ENCODE results near the gene SYPL1. TPM values are rescaled to one million over a fixed set of nuclear protein-coding genes. Genes with fewer than 3 reads are reported as not detected.

Gene SYPL1
- polyA plus RNA-seq, 1 of the 3 experiments (the other 2 are of a cell fraction), result 72.4 TPM

- H3K27ac ChIP-seq (ENCODE audit: low read depth in 2 of 2, low read length in 1 of 2), result peak overlapping the region in 1 of 2 experiments; percentile 81; a peak in 2 of 4 replicates
- H3K27me3 ChIP-seq (ENCODE audit: insufficient read depth), result no peaks in the 10 kb centered on the region
- peak; percentile 49 for DNase-seq
- H3K9me2 ChIP-seq, result no peaks in the 10 kb centered on the region
- no peak overlapping the region for H2AFZ ChIP-seq (ENCODE audit: low read depth)
- no peaks in the 10 kb centered on the region for H3F3A ChIP-seq (replicated peaks; ENCODE audit: insufficient read depth)
- no peaks in the 10 kb centered on the region for H3K79me2 ChIP-seq (ENCODE audit: insufficient read depth)
- H3K36me3 ChIP-seq (replicated peaks in 1 of 2; ENCODE audit: control insufficient read depth in 1 of 2, insufficient read depth in 2 of 2, low read length in 1 of 2), result no peaks in the 10 kb centered on the region
- ChIA-PET CTCF (interaction anchor here (0.7 to 9.0 kb wide), 17 partner anchors 9 to 673 kb away, joined by 3 to 109 read pairs (median 5); partner anchors contain the start of gene SYPL1), POLR2A (interaction anchor here (1.4 to 1.5 kb wide), 4 partner anchors 11 to 80 kb away, joined by 3 to 10 read pairs (median 6); partner anchors contain the start of gene SYPL1)
- no peak overlapping the region for H3K9ac ChIP-seq
- 92% methylated on average over 9 of the region's 9 CpGs for WGBS (ENCODE audit: low lambda C conversion rate)
- TF ChIP-seq TCF12 (IDR thresholded peaks at IDR 0.05), result no peak
- TF ChIP-seq IRF3 (IDR thresholded peaks at IDR 0.05; ENCODE audit: low read depth, low read length), result no peak
- TF ChIP-seq SMC3 (IDR thresholded peaks at IDR 0.05; ENCODE audit: low read depth, low read length), result no peak
- no peak for TF ChIP-seq TAF1 (IDR thresholded peaks at IDR 0.05; ENCODE audit: borderline replicate concordance, low read depth, low read length)
- no peak for TF ChIP-seq JUND (IDR thresholded peaks at IDR 0.05)
- TF ChIP-seq RXRA (IDR thresholded peaks at IDR 0.05; ENCODE audit: borderline replicate concordance, low read depth), result no peak
- no peak for TF ChIP-seq CHD2 (IDR thresholded peaks at IDR 0.05; ENCODE audit: low read length, partially characterized antibody)
- no peak for TF ChIP-seq FOXJ3 (CRISPR knock-in tag; IDR thresholded peaks at IDR 0.05)
- TF ChIP-seq NRF1 (IDR thresholded peaks at IDR 0.05; ENCODE audit: low read depth, low read length), result no peak
- no peak for TF ChIP-seq USF1 (IDR thresholded peaks at IDR 0.05; ENCODE audit: borderline replicate concordance, low read depth)
- no peak for TF ChIP-seq SIN3A (IDR thresholded peaks at IDR 0.05; ENCODE audit: borderline replicate concordance, low read depth, low read length)
- no peak for TF ChIP-seq RAD21 (IDR thresholded peaks at IDR 0.05; ENCODE audit: low read length)
- no peak for TF ChIP-seq EP300 (IDR thresholded peaks at IDR 0.05; ENCODE audit: borderline replicate concordance in 1 of 2, low read depth in 1 of 2, low read length in 1 of 2)
- no peak for TF ChIP-seq MEF2A (IDR thresholded peaks at IDR 0.05; ENCODE audit: borderline replicate concordance, low read depth)
- no peak for TF ChIP-seq RCOR1 (IDR thresholded peaks at IDR 0.05; ENCODE audit: low read length)
- H3K4me3 ChIP-seq (ENCODE audit: low read depth in 2 of 2, low read length in 1 of 2), result no peak overlapping the region
- H4K20me1 ChIP-seq (ENCODE audit: insufficient read depth), result no peaks in the 10 kb centered on the region
- peaks cover 20 to 61% of the 10 kb centered on the region in 2 experiments for H3K4me1 ChIP-seq (ENCODE audit: control insufficient read depth in 1 of 2, insufficient read depth in 2 of 2, low read depth in 1 of 2, low read length in 1 of 2)
- H3K4me2 ChIP-seq, result no peak overlapping the region
- no peaks in the 10 kb centered on the region for H3K9me3 ChIP-seq
Observed at GRCh38 chr7:106071356-106071998, 40.6 kb downstream of the SYPL1 start.

Measured in SK-N-SH (cell line).